ENCODE results near the gene PTPN4. TPM values are rescaled to one million over a fixed set of nuclear protein-coding genes. Genes with fewer than 3 reads are reported as not detected.

PTPN4 gene
- total RNA-seq, 2 donors from 2014 or later: 23.7 to 65.3 TPM

- intact Hi-C loops (cut with DNase I): loop anchor here (10.0 kb wide), 1 partner anchor 186 kb away; the partner anchor contains the start of gene PTPN4
- no peak overlapping the region for H3K4me3 ChIP-seq
- no peaks in the 10 kb centered on the region for H3K4me1 ChIP-seq (replicated peaks)
- TF ChIP-seq POLR2AphosphoS5 (IDR thresholded peaks at IDR 0.05) (no peak), POLR2A (IDR thresholded peaks at IDR 0.05) (no peak)
- TF ChIP-seq, protein P1, sequence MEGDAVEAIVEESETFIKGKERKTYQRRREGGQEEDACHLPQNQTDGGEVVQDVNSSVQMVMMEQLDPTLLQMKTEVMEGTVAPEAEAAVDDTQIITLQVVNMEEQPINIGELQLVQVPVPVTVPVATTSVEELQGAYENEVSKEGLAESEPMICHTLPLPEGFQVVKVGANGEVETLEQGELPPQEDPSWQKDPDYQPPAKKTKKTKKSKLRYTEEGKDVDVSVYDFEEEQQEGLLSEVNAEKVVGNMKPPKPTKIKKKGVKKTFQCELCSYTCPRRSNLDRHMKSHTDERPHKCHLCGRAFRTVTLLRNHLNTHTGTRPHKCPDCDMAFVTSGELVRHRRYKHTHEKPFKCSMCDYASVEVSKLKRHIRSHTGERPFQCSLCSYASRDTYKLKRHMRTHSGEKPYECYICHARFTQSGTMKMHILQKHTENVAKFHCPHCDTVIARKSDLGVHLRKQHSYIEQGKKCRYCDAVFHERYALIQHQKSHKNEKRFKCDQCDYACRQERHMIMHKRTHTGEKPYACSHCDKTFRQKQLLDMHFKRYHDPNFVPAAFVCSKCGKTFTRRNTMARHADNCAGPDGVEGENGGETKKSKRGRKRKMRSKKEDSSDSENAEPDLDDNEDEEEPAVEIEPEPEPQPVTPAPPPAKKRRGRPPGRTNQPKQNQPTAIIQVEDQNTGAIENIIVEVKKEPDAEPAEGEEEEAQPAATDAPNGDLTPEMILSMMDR (IDR thresholded peaks at IDR 0.05): no peak
- no peak for DNase-seq (ENCODE audit: low spot score)
- no peaks in the 10 kb centered on the region for H3K36me3 ChIP-seq
- no peak overlapping the region for H3K27ac ChIP-seq
- H3K9me3 ChIP-seq: no peaks in the 10 kb centered on the region
- no peaks in the 10 kb centered on the region for H3K27me3 ChIP-seq (replicated peaks; ENCODE audit: insufficient read depth)
Observed at GRCh38 chr2:119940856-119941255, 181.1 kb downstream of the PTPN4 start.

GRCh38 chr2:119941388-119941787 is 181.7 kb downstream of the PTPN4 start:
- H3K4me3 ChIP-seq: no peak overlapping the region
- H3K4me1 ChIP-seq (replicated peaks): no peaks in the 10 kb centered on the region
- H3K27ac ChIP-seq: no peak overlapping the region
- TF ChIP-seq, protein P1 (IDR thresholded peaks at IDR 0.05): no peak
- no peak for TF ChIP-seq POLR2A (IDR thresholded peaks at IDR 0.05)
- no peak for TF ChIP-seq POLR2AphosphoS5 (IDR thresholded peaks at IDR 0.05)
- H3K36me3 ChIP-seq: no peaks in the 10 kb centered on the region
- DNase-seq (ENCODE audit: low spot score): no peak
- 91% methylated on average over 1 of the region's 1 CpG for WGBS
- intact Hi-C loops (cut with DNase I): loop anchor here (10.0 kb wide), 1 partner anchor 187 kb away; the partner anchor contains the start of gene PTPN4
- no peaks in the 10 kb centered on the region for H3K27me3 ChIP-seq (replicated peaks; ENCODE audit: insufficient read depth)
- H3K9me3 ChIP-seq: no peaks in the 10 kb centered on the region

GRCh38 chr2:119941981-119942513 is 182.3 kb downstream of the PTPN4 start:
- TF ChIP-seq, protein P1 (IDR thresholded peaks at IDR 0.05): no peak
- TF ChIP-seq POLR2A (IDR thresholded peaks at IDR 0.05) (no peak), POLR2AphosphoS5 (IDR thresholded peaks at IDR 0.05) (no peak)
- Histone ChIP-seq H3K27ac (no peak overlapping the region), H3K27me3 (replicated peaks; ENCODE audit: insufficient read depth) (no peaks in the 10 kb centered on the region), H3K9me3 (no peaks in the 10 kb centered on the region), H3K4me3 (no peak overlapping the region), H3K4me1 (replicated peaks) (no peaks in the 10 kb centered on the region), H3K36me3 (no peaks in the 10 kb centered on the region)
- intact Hi-C loops (cut with DNase I): loop anchor here (10.0 kb wide), 1 partner anchor 187 kb away; the partner anchor contains the start of gene PTPN4
- no peak for DNase-seq (ENCODE audit: low spot score)
- 64% methylated on average over 3 of the region's 3 CpGs for WGBS

DNA sequence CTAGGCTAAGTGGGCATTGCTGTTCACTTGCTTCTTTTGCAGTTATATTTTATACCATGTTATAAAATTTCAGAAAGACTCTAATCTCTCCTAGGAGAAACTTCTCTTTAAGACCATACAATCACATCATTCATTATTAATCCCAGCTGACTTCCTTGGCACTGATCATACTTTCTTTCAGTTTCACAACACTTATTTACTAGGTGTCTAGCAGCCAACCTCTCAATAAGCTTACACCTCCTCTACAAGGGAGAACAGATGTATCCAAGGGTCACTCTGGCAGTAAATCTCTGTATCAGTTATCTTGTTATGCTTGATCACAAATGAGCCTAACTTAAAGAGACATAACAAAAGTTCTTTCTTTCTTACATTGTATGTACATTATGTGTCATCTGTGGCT is 183.3 kb downstream of the PTPN4 start:
- H3K4me3 ChIP-seq: no peak overlapping the region
- H3K36me3 ChIP-seq: no peaks in the 10 kb centered on the region
- intact Hi-C loops (cut with DNase I): loop anchor here (10.0 kb wide), 1 partner anchor 188 kb away; the partner anchor contains the start of gene PTPN4
- H3K27ac ChIP-seq: no peak overlapping the region
- no peaks in the 10 kb centered on the region for H3K4me1 ChIP-seq (replicated peaks)
- no peak for DNase-seq (ENCODE audit: low spot score)
- H3K9me3 ChIP-seq: no peaks in the 10 kb centered on the region
- H3K27me3 ChIP-seq (replicated peaks; ENCODE audit: insufficient read depth): no peaks in the 10 kb centered on the region
- TF ChIP-seq, protein P1 (IDR thresholded peaks at IDR 0.05): no peak
- TF ChIP-seq POLR2A (IDR thresholded peaks at IDR 0.05) (no peak), POLR2AphosphoS5 (IDR thresholded peaks at IDR 0.05) (no peak)

GRCh38 chr2:119947535-119947934 is 187.8 kb downstream of the PTPN4 start:
- no peaks in the 10 kb centered on the region for H3K27me3 ChIP-seq (replicated peaks; ENCODE audit: insufficient read depth)
- intact Hi-C loops (cut with DNase I): loop anchor here (10.0 kb wide), 1 partner anchor 193 kb away; the partner anchor contains the start of gene PTPN4
- no peaks in the 10 kb centered on the region for H3K4me1 ChIP-seq (replicated peaks)
- WGBS: 91% methylated on average over 1 of the region's 1 CpG
- H3K27ac ChIP-seq: no peak overlapping the region
- no peaks in the 10 kb centered on the region for H3K36me3 ChIP-seq
- H3K4me3 ChIP-seq: no peak overlapping the region
- no peak for TF ChIP-seq POLR2AphosphoS5 (IDR thresholded peaks at IDR 0.05)
- TF ChIP-seq, protein P1 (IDR thresholded peaks at IDR 0.05): no peak
- no peak for TF ChIP-seq POLR2A (IDR thresholded peaks at IDR 0.05)
- DNase-seq (ENCODE audit: low spot score): no peak
- no peaks in the 10 kb centered on the region for H3K9me3 ChIP-seq
